ENCODE data around the gene RWDD4.

The RWDD4 gene

GRCh38 chr4:183600189-183600685, 58.7 kb downstream of the RWDD4 start:
- no peak for DNase-seq (ENCODE audit: low read depth in 2 of 2)

DNA sequence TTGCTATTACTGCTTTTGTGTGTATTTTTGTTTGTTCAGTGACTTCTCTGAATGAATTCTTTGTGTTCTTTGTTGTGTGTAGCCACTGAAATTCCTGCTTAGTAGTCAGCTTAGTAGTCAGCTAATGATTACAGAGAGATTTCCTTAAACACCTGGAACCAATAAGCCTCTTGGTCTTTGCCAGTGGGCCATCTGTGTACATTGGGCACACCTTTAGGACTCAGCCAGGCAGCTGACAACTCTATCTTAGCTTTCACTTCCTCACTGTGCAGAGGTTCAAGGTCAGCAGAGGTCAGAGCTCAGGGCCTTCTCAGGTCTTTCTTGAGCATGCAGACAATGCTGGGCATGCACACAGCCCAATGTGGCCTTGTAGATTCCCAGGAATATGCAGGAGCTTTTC, 59.3 kb downstream of the RWDD4 start:
- DNase-seq (ENCODE audit: low read depth in 2 of 2), result no peak

- DNase-seq (ENCODE audit: low read depth in 2 of 2), result no peak
Observed at GRCh38 chr4:183599284-183599683, 59.7 kb downstream of the RWDD4 start.

- no peak for DNase-seq (ENCODE audit: low read depth in 2 of 2)
Observed at GRCh38 chr4:183596067-183596757, 62.8 kb downstream of the RWDD4 start.

GRCh38 chr4:183594823-183595222, 64.2 kb downstream of the RWDD4 start:
- DNase-seq (ENCODE audit: low read depth in 2 of 2), result no peak

- no peak for DNase-seq (ENCODE audit: low read depth in 2 of 2)
Observed at GRCh38 chr4:183591301-183591700, 67.7 kb downstream of the RWDD4 start.
